MG63 (cell line): ENCODE measurements around the gene ACKR3. TPM values are rescaled to one million over a fixed set of nuclear protein-coding genes. Genes with fewer than 3 reads are reported as not detected.

Source experiments
- DNase-seq: peaks from one replicate; pipeline ENCODE4 v3.0.0-alpha.2; 2020
- H3K27me3 ChIP-seq: fragments of 250-450 bp; sonication (Bioruptor Pico); 2 replicates; pipeline ENCODE4 v1.5.1; 2020; ENCODE audit warnings: mild to moderate bottlenecking, moderate library complexity
- H3K36me3 ChIP-seq: fragments of 250-450 bp; sonication (Bioruptor Pico); 2 replicates; pipeline ENCODE4 v1.5.1; 2020; ENCODE audit warnings: mild to moderate bottlenecking, moderate library complexity
- H3K4me3 ChIP-seq: fragments of 250-450 bp; sonication (Bioruptor Pico); 2 replicates; pipeline ENCODE4 v1.5.1; 2020; ENCODE audit warnings: mild to moderate bottlenecking, moderate library complexity
- H3K9me3 ChIP-seq: fragments of 250-450 bp; sonication (Bioruptor Pico); 2 replicates; pipeline ENCODE4 v1.5.1; 2020; ENCODE audit warnings: mild to moderate bottlenecking, moderate library complexity
- total RNA-seq: library from RNA; depleted of rRNA; stranded (reverse); fragments of >200 nt; shearing (Covaris generic); gene quantifications from 2 replicates; pipeline ENCODE4 v1.2.3, GENCODE V29; 2014; ENCODE audit warnings: low replicate concordance

The ACKR3 gene
- total RNA-seq, 1 experiment from 2014 or later, result 19.0 TPM

- Histone ChIP-seq H3K9me3 (no peaks in the 10 kb centered on the region), H3K4me3 (no peak overlapping the region), H3K36me3 (no peaks in the 10 kb centered on the region), H3K27me3 (no peaks in the 10 kb centered on the region)
- DNase-seq, result no peak
Measured at GRCh38 chr2:236587861-236588815, 18.5 kb downstream of the ACKR3 start.

GRCh38 chr2:236588932-236589592, 19.4 kb downstream of the ACKR3 start:
- Histone ChIP-seq H3K4me3 (no peak overlapping the region), H3K9me3 (no peaks in the 10 kb centered on the region), H3K36me3 (no peaks in the 10 kb centered on the region), H3K27me3 (no peaks in the 10 kb centered on the region)
- DNase-seq, result no peak

- DNase-seq, result no peak
- Histone ChIP-seq H3K4me3 (no peak overlapping the region), H3K36me3 (no peaks in the 10 kb centered on the region), H3K9me3 (no peaks in the 10 kb centered on the region), H3K27me3 (no peaks in the 10 kb centered on the region)
Measured at GRCh38 chr2:236590846-236591245, 21.2 kb downstream of the ACKR3 start.

DNA sequence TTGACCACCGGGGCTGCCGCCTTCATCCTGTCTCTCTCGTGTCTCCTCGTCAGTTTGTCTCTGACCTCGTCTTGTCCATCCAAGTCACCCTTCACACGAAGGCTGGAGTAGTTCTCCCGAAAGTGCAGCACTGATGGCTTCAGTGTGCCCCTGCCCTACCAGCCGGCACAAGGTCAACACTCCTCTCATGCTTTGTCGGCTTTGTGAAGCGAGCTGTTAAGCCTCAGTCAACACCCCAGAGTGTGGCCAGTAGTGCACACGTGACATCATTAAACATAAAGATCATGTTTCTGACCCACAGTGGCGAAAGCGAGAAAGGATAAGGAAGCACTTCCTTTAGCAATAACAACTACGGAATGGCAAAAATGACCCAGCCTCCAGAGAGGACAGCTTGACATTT, 23.2 kb downstream of the ACKR3 start:
- no peak overlapping the region for H3K4me3 ChIP-seq
- H3K9me3 ChIP-seq, result no peaks in the 10 kb centered on the region
- H3K36me3 ChIP-seq, result no peaks in the 10 kb centered on the region
- DNase-seq, result no peak
- H3K27me3 ChIP-seq, result no peaks in the 10 kb centered on the region

GRCh38 chr2:236593531-236593930, 23.9 kb downstream of the ACKR3 start:
- Histone ChIP-seq H3K27me3 (no peaks in the 10 kb centered on the region), H3K4me3 (no peak overlapping the region), H3K36me3 (no peaks in the 10 kb centered on the region), H3K9me3 (no peaks in the 10 kb centered on the region)
- DNase-seq, result no peak

DNA sequence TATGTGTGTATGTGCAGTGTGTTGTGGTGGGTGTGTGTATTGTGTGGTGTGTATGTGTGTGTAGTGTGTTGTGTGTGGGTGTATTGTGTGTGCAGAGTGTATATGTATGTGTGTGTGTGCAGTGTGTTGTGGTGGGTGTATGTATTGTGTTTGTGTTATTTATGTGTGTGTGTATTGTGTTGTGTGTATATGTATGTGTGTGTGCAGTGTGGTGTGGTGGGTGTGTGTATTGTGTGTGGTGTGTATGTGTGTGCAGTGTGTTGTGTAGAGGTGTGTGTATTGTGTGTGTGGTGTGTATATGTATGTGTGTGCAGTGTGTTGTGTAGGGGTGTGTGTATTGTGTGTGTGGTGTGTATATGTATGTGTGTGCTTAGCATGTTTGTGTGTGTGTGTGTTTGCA, 24.3 kb downstream of the ACKR3 start:
- no peaks in the 10 kb centered on the region for H3K9me3 ChIP-seq

DNA sequence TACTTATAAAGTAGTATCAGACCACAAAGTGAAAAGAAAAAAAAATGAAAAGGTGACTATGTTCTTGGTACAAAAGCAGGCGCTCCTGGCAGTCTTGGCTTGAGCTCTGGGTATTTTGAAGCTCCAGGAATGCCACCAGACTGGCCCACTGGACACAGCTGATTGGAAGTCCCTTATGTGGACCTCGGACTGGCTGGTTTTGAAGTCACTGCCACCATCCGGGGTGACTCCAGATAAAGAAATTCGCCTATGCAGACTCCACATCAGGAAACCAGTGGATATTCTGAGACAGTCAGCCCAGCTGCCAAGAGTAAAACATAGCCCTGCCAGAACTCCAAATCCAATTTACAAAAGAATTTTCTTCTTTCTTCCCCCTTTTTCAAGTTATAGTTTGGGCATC, 28.0 kb downstream of the ACKR3 start:
- H3K9me3 ChIP-seq, result no peaks in the 10 kb centered on the region

More for the DNA sequence above, 24.3 kb downstream of the ACKR3 start:
- H3K4me3 ChIP-seq, result no peak overlapping the region
- no peak for DNase-seq
- H3K27me3 ChIP-seq, result no peaks in the 10 kb centered on the region
- no peaks in the 10 kb centered on the region for H3K36me3 ChIP-seq

GRCh38 chr2:236599059-236599458, 29.4 kb downstream of the ACKR3 start:
- Histone ChIP-seq H3K4me3 (no peak overlapping the region), H3K36me3 (no peaks in the 10 kb centered on the region), H3K27me3 (no peaks in the 10 kb centered on the region), H3K9me3 (no peaks in the 10 kb centered on the region)
- no peak for DNase-seq

More for the DNA sequence above, 28.0 kb downstream of the ACKR3 start:
- Histone ChIP-seq H3K4me3 (no peak overlapping the region), H3K36me3 (no peaks in the 10 kb centered on the region), H3K27me3 (no peaks in the 10 kb centered on the region)
- no peak for DNase-seq

DNA sequence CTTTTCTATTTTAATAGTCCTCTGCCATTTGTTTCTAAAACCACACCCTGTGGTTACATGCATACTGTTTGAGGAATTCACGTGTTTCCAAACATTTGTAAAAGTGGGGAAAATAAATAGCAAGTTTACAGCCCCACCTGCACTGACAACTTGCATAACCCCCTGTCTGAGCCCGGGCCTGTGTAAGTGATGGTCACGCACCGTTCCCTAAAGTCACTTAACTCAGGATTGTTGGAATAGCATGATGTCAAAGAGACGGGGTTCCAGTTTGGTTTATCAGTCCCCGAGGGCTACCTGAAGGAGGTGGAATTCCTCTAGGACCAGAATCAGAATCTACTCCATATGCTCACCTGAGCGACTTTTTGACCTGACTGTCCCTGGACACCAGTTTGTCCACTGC, 30.5 kb downstream of the ACKR3 start:
- Histone ChIP-seq H3K27me3 (no peaks in the 10 kb centered on the region), H3K9me3 (no peaks in the 10 kb centered on the region), H3K36me3 (no peaks in the 10 kb centered on the region), H3K4me3 (no peak overlapping the region)
- DNase-seq, result no peak

- DNase-seq, result no peak
- H3K9me3 ChIP-seq, result no peaks in the 10 kb centered on the region
- no peaks in the 10 kb centered on the region for H3K27me3 ChIP-seq
- H3K36me3 ChIP-seq, result no peaks in the 10 kb centered on the region
- H3K4me3 ChIP-seq, result no peak overlapping the region
Measured at GRCh38 chr2:236600892-236601291, 31.3 kb downstream of the ACKR3 start.

GRCh38 chr2:236601316-236602202, 31.9 kb downstream of the ACKR3 start:
- no peaks in the 10 kb centered on the region for H3K9me3 ChIP-seq
- DNase-seq, result no peak
- H3K27me3 ChIP-seq, result no peaks in the 10 kb centered on the region
- H3K4me3 ChIP-seq, result no peak overlapping the region
- H3K36me3 ChIP-seq, result no peaks in the 10 kb centered on the region

- no peak for DNase-seq
Measured at GRCh38 chr2:236602678-236603077, 33.1 kb downstream of the ACKR3 start.

GRCh38 chr2:236603361-236604015, 33.9 kb downstream of the ACKR3 start:
- H3K9me3 ChIP-seq, result no peaks in the 10 kb centered on the region
- H3K4me3 ChIP-seq, result no peak overlapping the region
- no peaks in the 10 kb centered on the region for H3K27me3 ChIP-seq
- no peak for DNase-seq
- H3K36me3 ChIP-seq, result no peaks in the 10 kb centered on the region

More at GRCh38 chr2:236602678-236603077, 33.1 kb downstream of the ACKR3 start:
- Histone ChIP-seq H3K27me3 (no peaks in the 10 kb centered on the region), H3K36me3 (no peaks in the 10 kb centered on the region), H3K9me3 (no peaks in the 10 kb centered on the region), H3K4me3 (no peak overlapping the region)

GRCh38 chr2:236604575-236605344, 35.1 kb downstream of the ACKR3 start:
- no peaks in the 10 kb centered on the region for H3K27me3 ChIP-seq
- H3K36me3 ChIP-seq, result no peaks in the 10 kb centered on the region
- H3K4me3 ChIP-seq, result no peak overlapping the region
- DNase-seq, result no peak
- H3K9me3 ChIP-seq, result no peaks in the 10 kb centered on the region

DNA sequence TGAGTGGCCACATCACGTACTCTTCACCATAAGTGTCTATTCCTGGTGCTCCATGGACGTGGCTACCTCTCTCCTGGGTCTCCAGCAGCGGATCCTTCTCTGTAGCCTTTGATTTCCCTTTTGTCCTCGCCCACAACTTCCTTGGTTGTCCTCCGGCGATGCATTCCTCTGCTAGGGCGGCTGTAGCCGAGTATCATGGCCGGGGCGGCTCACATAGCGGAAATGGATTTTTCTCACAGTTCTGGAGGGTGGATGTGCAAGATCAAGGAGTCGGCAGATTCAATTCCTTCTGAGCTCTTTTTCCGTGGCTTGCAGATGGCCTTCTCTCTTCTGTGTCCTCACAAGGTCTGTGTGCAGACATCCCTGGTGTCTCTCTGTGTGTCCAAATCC, 35.7 kb downstream of the ACKR3 start:
- Histone ChIP-seq H3K4me3 (no peak overlapping the region), H3K36me3 (no peaks in the 10 kb centered on the region), H3K9me3 (no peaks in the 10 kb centered on the region), H3K27me3 (no peaks in the 10 kb centered on the region)
- no peak for DNase-seq

DNA sequence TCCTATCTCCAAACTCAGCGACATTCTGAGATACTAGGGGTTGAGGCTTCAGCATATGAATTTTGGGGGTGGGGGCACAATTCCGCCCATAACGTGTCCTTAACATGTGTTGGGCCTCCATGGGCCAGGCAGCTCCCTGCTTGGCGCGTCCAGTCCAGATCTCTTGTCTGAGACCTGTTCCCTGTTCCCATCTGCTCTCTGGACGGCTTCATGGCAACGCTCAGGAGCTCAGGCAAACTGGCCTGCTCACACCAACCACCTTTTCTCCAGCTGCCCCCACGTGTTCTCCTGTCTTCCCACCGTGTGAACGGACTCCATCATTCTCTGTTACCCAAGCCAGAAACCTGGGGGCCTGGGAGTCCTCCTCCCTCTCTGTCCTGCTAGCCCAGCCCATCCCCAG, 36.4 kb downstream of the ACKR3 start:
- H3K4me3 ChIP-seq, result no peak overlapping the region
- H3K36me3 ChIP-seq, result no peaks in the 10 kb centered on the region
- H3K27me3 ChIP-seq, result no peaks in the 10 kb centered on the region
- DNase-seq, result no peak
- H3K9me3 ChIP-seq, result no peaks in the 10 kb centered on the region
